GM12874 (cell line): Measurements from ENCODE around the gene TEKT3.

Experiments used
- CTCF ChIP-seq: IDR thresholded peaks from 2 replicates; pipeline ENCODE4 v1.5.1; 2011; ENCODE audit warnings: low read depth, mild to moderate bottlenecking, control low read depth, low read length, moderate library complexity; ENCODE audit not compliant: insufficient read depth

The TEKT3 gene

GRCh38 chr17:15366026-15366425, 24.6 kb upstream of the TEKT3 start:
- no peak for TF ChIP-seq CTCF

GRCh38 chr17:15364615-15365014, 23.2 kb upstream of the TEKT3 start:
- no peak for TF ChIP-seq CTCF

GRCh38 chr17:15363702-15364101, 22.3 kb upstream of the TEKT3 start:
- no peak for TF ChIP-seq CTCF

- no peak for TF ChIP-seq CTCF
Observed at GRCh38 chr17:15361592-15361991, 20.2 kb upstream of the TEKT3 start.

GRCh38 chr17:15361151-15361550, 19.8 kb upstream of the TEKT3 start:
- TF ChIP-seq CTCF = no peak

GRCh38 chr17:15354256-15354655, 12.9 kb upstream of the TEKT3 start:
- TF ChIP-seq CTCF = no peak

GRCh38 chr17:15351925-15352324, 10.5 kb upstream of the TEKT3 start:
- TF ChIP-seq CTCF = no peak

GRCh38 chr17:15351478-15351840, 10.1 kb upstream of the TEKT3 start:
- TF ChIP-seq CTCF = no peak
